C4-2B (cell line): ENCODE results near the gene CFAP251.

Experiments
- H3K27ac ChIP-seq: fragments of 450-650 bp; 2 replicates; pipeline ENCODE4 v1.5.1; 2017
- CTCF ChIP-seq: fragments of 450-650 bp; conservative IDR thresholded peaks from 2 replicates; pipeline ENCODE4 v1.5.1; 2017; ENCODE audit warnings: mild to moderate bottlenecking
- ZFX ChIP-seq: fragments of 450-650 bp; IDR thresholded peaks from 2 replicates; pipeline ENCODE4 v1.6.1; 2017

Gene CFAP251

DNA sequence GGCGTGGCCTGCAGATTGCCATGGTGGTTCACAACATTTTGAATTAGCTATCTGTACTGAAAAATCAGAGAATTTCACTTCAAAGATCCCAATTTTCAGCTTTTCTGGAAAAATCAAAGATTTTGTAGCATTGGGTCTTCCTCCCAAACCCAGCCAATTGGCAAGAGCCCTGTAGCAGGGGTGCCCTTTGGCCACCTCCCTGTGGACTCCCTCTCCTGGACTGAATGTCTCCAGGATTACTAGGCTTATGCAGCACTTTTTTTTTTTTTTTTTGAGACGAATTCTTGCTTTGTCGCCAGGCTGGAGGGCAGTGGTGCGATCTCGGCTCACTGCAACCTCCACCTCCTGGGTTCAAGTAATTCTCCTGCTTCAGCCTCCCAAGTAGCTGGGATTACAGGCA is 20.1 kb upstream of the CFAP251 start:
- TF ChIP-seq CTCF (no peak), ZFX (no peak)
- no peak overlapping the region for H3K27ac ChIP-seq

DNA sequence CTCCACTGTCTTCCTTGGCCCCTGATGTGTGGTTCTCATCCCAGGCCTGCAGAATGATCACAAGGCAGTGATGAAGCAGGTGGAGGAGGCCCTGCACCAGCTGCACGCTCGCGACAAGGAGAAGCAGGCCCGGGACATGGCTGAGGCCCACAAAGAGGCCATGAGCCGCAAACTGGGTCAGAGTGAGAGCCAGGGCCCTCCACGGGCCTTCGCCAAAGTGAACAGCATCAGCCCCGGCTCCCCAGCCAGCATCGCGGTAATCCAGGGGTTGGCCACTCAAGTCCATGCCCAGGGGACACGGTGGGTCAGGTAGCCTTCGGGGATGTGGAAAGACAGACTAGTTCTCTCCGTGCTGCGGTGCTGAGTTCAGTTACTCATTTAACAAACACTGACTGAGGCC is 18.8 kb upstream of the CFAP251 start:
- TF ChIP-seq CTCF (no peak), ZFX (no peak)
- no peak overlapping the region for H3K27ac ChIP-seq

- H3K27ac ChIP-seq = no peak overlapping the region
- TF ChIP-seq ZFX (no peak), CTCF (no peak)
Measured at GRCh38 chr12:121903202-121903601, 15.2 kb upstream of the CFAP251 start.

DNA sequence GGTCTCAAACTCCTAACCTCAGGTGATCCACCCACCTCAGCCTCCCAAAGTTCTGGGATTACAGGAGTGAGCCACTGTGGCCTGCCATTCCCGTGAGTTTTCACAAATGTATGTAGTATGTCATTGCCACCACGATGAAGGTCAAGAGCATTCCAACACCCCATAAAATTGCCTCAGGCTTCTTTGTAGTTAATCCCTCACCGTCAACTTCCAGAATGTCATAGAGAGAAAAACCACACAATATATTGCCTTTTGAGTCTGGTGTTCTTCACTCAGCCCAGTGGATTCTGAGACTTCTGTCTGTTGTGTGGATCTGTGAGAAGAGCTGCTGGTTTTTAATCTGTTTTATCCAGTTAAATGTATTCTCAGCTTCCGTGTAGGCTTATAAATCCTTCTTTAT is 12.6 kb upstream of the CFAP251 start:
- TF ChIP-seq ZFX (no peak), CTCF (no peak)

DNA sequence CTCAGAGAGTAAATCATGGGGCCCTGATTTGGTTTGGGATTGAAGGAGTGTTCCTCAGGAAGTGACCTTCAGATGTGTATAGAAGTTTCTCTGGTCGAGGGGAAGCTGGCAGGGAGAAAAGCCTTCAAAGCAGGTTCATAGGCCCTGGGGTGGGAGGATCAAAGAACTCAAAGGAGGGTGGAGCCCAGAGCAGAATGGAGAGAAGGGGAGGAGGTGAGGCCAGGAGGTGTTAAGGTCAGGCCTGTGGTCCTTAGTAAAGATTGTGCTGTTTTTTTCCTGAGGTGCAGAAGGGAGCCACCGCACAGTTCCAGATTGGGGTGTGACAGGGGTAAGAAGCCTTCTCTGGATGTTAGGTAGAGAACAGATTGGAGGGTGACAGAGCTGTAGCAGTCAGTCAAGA is 9.7 kb upstream of the CFAP251 start:
- H3K27ac ChIP-seq = no peak overlapping the region
- TF ChIP-seq CTCF (no peak), ZFX (no peak)

More for the DNA sequence above, 12.6 kb upstream of the CFAP251 start:
- no peak overlapping the region for H3K27ac ChIP-seq

- TF ChIP-seq CTCF (no peak), ZFX (no peak)
- H3K27ac ChIP-seq = no peak overlapping the region
Measured at GRCh38 chr12:121911824-121912585, 6.4 kb upstream of the CFAP251 start.

- TF ChIP-seq CTCF (no peak), ZFX (no peak)
- no peak overlapping the region for H3K27ac ChIP-seq
Measured at GRCh38 chr12:121915841-121916321, 2.5 kb upstream of the CFAP251 start.
